HUES6 (cell line): ENCODE data around the gene FKBP1A.

Experiments used
- H3K27ac ChIP-seq: 2 replicates; pipeline ENCODE4 v1.7.0; 2013; ENCODE audit warnings: low read depth, mild to moderate bottlenecking, low read length, inconsistent platforms
- H3K27me3 ChIP-seq: 2 replicates; pipeline ENCODE4 v1.6.1; 2013; ENCODE audit warnings: low read length; ENCODE audit not compliant: control insufficient read depth, insufficient read depth
- H3K36me3 ChIP-seq: 2 replicates; pipeline ENCODE4 v1.6.1; 2013; ENCODE audit warnings: low read length; ENCODE audit not compliant: control insufficient read depth, insufficient read depth
- H3K4me1 ChIP-seq: 2 replicates; pipeline ENCODE4 v1.6.1; 2013; ENCODE audit warnings: low read length; ENCODE audit not compliant: control insufficient read depth, insufficient read depth
- H3K4me3 ChIP-seq: 2 replicates; pipeline ENCODE4 v1.5.1; 2013; ENCODE audit warnings: low read depth, low read length
- H3K9ac ChIP-seq: one replicate; pipeline ENCODE4 v1.6.1; 2013; ENCODE audit warnings: mild to moderate bottlenecking, low read length
- H3K9me3 ChIP-seq: 2 replicates; pipeline ENCODE4 v1.6.1; 2013; ENCODE audit warnings: low read depth, low read length; ENCODE audit not compliant: control insufficient read depth, insufficient read depth

The FKBP1A gene

GRCh38 chr20:1337441-1337840, 55.4 kb downstream of the FKBP1A start:
- H3K4me1 ChIP-seq = no peaks in the 10 kb centered on the region
- no peaks in the 10 kb centered on the region for H3K27me3 ChIP-seq
- H3K4me3 ChIP-seq = no peak overlapping the region
- H3K27ac ChIP-seq = no peak overlapping the region
- H3K36me3 ChIP-seq = peaks cover 11% of the 10 kb centered on the region
- no peak overlapping the region for H3K9ac ChIP-seq
- no peaks in the 10 kb centered on the region for H3K9me3 ChIP-seq

DNA sequence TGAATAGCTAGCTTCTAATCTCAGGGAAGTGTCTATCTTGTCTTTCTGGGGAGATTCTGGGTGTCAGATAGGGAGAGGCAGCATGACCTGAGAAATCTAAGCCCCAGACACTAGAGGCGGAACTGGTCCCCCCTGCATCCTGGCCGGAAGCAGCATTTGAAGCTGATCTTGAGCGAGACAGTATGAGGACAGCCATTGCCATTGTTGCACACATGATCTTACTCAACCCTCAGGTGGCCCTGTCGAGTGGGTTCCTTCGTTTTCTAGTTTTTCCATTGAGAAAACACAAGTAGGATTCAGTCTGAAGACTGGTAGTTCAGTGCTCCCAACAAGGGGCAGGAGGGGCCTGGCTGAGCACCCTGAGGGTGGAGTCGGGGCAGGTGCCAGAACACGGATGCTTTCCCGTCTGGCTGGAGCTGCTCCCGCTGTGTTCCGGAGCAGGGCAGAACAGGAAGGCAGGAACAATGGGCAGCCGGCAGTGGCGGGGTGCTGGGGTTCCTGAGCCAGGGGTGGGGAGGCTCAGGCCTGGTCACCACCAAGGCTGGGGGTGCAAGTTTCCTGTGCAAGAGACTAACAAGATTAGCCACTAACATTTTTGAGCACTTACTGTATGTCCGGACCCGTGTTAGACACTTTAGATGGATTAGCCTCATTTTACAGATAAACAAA, 56.0 kb downstream of the FKBP1A start:
- H3K27ac ChIP-seq = no peak overlapping the region

DNA sequence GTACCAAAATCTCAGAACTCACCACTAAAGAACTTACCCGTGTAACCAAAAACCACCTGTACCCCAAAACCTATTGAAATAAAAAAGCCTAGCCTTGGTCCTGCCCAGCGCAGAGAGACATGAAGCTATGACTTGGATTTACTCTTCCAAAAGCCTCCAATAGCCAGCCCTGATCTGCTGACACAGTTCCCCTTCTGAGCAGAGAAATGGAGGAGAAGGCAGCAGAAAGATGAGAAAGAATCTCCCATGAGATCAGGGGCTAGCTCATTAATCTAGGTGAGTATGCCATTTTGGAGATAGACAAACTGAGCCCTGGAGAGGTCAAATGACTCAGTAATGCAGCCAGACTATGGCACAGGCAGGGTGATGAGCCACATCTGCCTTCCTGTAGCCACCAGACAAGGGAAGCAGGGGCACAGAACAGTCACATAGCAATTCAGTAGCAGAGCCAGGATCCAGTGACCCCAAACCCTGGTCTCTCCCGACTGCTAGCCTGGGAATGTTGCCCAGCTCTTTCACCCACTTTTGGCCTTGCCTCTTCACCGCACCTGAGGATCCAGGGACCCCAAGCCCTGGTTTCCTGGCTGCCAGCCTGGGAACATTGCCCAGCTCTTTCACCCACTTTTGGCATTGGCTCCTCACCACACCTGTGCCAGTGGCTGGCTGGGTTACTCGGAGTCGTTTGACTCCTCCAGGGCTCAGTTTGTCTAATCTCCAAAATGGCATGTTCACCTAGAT, 56.7 kb downstream of the FKBP1A start:
- no peaks in the 10 kb centered on the region for H3K9me3 ChIP-seq
- no peak overlapping the region for H3K4me3 ChIP-seq
- peaks cover 19% of the 10 kb centered on the region for H3K36me3 ChIP-seq
- no peak overlapping the region for H3K27ac ChIP-seq
- H3K4me1 ChIP-seq = no peaks in the 10 kb centered on the region
- H3K9ac ChIP-seq = no peak overlapping the region
- no peaks in the 10 kb centered on the region for H3K27me3 ChIP-seq

More for the DNA sequence above, 56.0 kb downstream of the FKBP1A start:
- Histone ChIP-seq H3K9ac (no peak overlapping the region), H3K36me3 (peaks cover 17% of the 10 kb centered on the region), H3K27me3 (no peaks in the 10 kb centered on the region), H3K4me1 (no peaks in the 10 kb centered on the region), H3K9me3 (no peaks in the 10 kb centered on the region), H3K4me3 (no peak overlapping the region)

DNA sequence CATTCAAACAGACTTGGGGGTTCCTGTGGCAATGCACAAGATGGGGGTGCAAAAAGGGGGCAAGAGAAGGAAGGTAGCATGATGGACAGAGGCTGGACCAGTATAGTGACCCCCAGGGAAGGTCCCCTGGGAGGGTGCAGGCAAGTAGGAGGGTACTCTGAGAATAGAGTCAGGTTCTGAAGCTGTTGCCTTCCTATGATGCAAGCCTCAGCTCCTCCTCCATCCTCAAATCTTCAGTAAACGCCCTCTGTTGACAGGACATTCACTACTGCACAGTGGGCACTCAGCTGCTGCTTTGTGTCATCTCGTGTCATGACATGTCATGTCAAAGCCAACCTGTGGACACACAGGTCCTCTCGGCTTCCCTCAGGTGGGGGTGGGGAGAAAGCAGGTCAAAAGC, 58.1 kb downstream of the FKBP1A start:
- Histone ChIP-seq H3K36me3 (peaks cover 19% of the 10 kb centered on the region), H3K9ac (no peak overlapping the region), H3K4me3 (no peak overlapping the region), H3K4me1 (no peaks in the 10 kb centered on the region), H3K27ac (no peak overlapping the region), H3K27me3 (no peaks in the 10 kb centered on the region), H3K9me3 (no peaks in the 10 kb centered on the region)

- no peak overlapping the region for H3K4me3 ChIP-seq
- no peak overlapping the region for H3K9ac ChIP-seq
- H3K4me1 ChIP-seq = no peaks in the 10 kb centered on the region
- H3K36me3 ChIP-seq = peaks cover 19% of the 10 kb centered on the region
- H3K27ac ChIP-seq = no peak overlapping the region
- no peaks in the 10 kb centered on the region for H3K27me3 ChIP-seq
- no peaks in the 10 kb centered on the region for H3K9me3 ChIP-seq
These were observed 58.5 kb downstream of the FKBP1A start for GRCh38 chr20:1334370-1334731.

GRCh38 chr20:1333462-1334369, 59.1 kb downstream of the FKBP1A start:
- Histone ChIP-seq H3K36me3 (peaks cover 19% of the 10 kb centered on the region), H3K9me3 (no peaks in the 10 kb centered on the region), H3K27me3 (no peaks in the 10 kb centered on the region), H3K27ac (no peak overlapping the region), H3K9ac (no peak overlapping the region), H3K4me1 (0 out of 2 replicates have a peak, but pooled peaks cover 2% of the 10 kb centered on the region), H3K4me3 (no peak overlapping the region)

- no peaks in the 10 kb centered on the region for H3K27me3 ChIP-seq
- no peak overlapping the region for H3K27ac ChIP-seq
- 0 out of 2 replicates have a peak, but pooled peaks cover 2% of the 10 kb centered on the region for H3K4me1 ChIP-seq
- H3K9ac ChIP-seq = no peak overlapping the region
- no peak overlapping the region for H3K4me3 ChIP-seq
- H3K36me3 ChIP-seq = peaks cover 19% of the 10 kb centered on the region
- H3K9me3 ChIP-seq = no peaks in the 10 kb centered on the region
These were observed 60.0 kb downstream of the FKBP1A start for GRCh38 chr20:1332749-1333300.

DNA sequence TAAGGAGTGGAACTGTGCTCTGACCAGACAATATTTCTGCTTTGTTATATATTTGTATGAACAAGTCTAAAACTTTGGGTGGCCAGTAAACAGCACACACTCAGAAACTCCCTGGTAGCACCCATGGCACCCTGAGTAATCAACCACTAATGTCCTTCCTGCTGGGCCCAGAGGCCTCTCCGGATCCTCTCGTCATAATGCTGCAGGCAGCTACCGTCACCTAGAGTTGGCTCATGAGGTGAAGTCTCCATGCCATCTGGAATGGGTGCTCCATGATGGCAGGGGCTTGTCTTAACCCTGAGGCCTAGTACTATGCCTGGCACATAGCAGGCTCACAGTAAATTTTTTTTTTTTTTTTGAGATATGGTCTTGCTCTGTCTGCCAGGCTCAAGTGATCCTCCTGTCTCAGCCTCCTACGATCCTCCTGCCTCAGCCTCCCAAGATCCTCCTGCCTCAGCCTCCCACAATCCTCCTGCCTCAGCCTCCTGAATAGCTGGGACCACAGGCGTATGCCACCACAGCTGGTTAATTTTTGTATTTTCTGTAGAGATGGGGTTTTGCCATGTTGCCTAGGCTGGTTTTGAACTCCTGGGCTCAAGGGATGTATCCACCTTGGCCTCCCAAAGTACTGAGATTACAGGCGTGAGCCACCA, 60.9 kb downstream of the FKBP1A start:
- Histone ChIP-seq H3K9me3 (no peaks in the 10 kb centered on the region), H3K4me3 (no peak overlapping the region), H3K27me3 (no peaks in the 10 kb centered on the region), H3K4me1 (peaks cover 6% of the 10 kb centered on the region; the same call in 1 of the 2 replicates), H3K9ac (no peak overlapping the region), H3K27ac (no peak overlapping the region), H3K36me3 (peaks cover 19% of the 10 kb centered on the region)

DNA sequence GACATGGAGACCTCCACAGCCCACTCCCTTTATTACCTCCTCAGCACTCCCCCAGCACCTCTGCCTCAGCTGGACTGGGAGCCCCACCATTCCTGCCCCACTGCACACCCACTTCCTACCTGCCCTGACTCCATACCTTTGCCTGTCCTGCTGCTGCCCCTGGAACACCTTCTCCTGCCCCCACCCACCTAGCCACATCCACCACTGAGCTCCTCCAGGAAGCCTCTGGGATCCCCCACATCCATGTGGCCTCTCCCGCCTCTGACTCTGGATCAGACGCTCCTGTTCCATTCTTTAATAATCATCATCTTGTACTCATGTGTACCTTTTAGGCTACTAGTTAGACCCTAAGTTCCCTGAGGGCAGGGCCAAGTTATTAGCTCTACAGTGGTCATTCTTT, 61.8 kb downstream of the FKBP1A start:
- Histone ChIP-seq H3K27ac (no peak overlapping the region), H3K27me3 (no peaks in the 10 kb centered on the region), H3K9ac (no peak overlapping the region), H3K4me3 (no peak overlapping the region), H3K36me3 (peaks cover 19% of the 10 kb centered on the region), H3K4me1 (peaks cover 14% of the 10 kb centered on the region), H3K9me3 (no peaks in the 10 kb centered on the region)

- Histone ChIP-seq H3K36me3 (peaks cover 19% of the 10 kb centered on the region), H3K4me3 (no peak overlapping the region), H3K27ac (no peak overlapping the region), H3K27me3 (no peaks in the 10 kb centered on the region), H3K9ac (no peak overlapping the region), H3K4me1 (peaks cover 16% of the 10 kb centered on the region), H3K9me3 (no peaks in the 10 kb centered on the region)
These were observed 62.6 kb downstream of the FKBP1A start for GRCh38 chr20:1330075-1330830.
